H1 (cell line): ENCODE data around the gene ZNF318. TPM values are rescaled to one million over a fixed set of nuclear protein-coding genes. Genes with fewer than 3 reads are reported as not detected.

Source experiments
- CTCF ChIA-PET: fragments of 300-600 bp; sonication (Branson Sonifier 250); formaldehyde crosslinking; loops from one replicate; lab custom pipeline; 2021; ENCODE audit not compliant: partially characterized antibody; lab: Charles Lee
- POLR2A ChIA-PET: fragments of 300-600 bp; sonication (Branson Sonifier 250); formaldehyde crosslinking; loops from one replicate; lab custom pipeline; 2021; ENCODE audit warnings: inconsistent platforms; ENCODE audit not compliant: partially characterized antibody; lab: Charles Lee
- DNase-seq, 2 experiments: peaks; one replicate each; pipeline versions ENCODE4 v3.0.0 to v3.0.0-alpha.2; 2010 to 2022; ENCODE audit warnings: low spot score in 2 of 2, low read depth in 1 of 2, mixed read lengths in 1 of 2
- FAIRE-seq: peaks from 2 replicates; lab custom pipeline; 2011; peaks lifted over from hg19 to GRCh38; lab: Jason Lieb, UNC
- H2AFZ ChIP-seq: 2 replicates; pipeline ENCODE4 v1.8.1; 2012; ENCODE audit warnings: low read length, inconsistent platforms
- H2AK5ac ChIP-seq: 2 replicates; pipeline ENCODE4 v1.6.1; 2013; ENCODE audit warnings: low read depth, low read length
- H2BK120ac ChIP-seq: replicated peaks from 2 replicates; pipeline ENCODE3; 2013; ENCODE audit warnings: low read depth, low read length, inconsistent platforms
- H2BK12ac ChIP-seq: 2 replicates; pipeline ENCODE4 v1.6.1; 2013; ENCODE audit warnings: low read depth, low read length
- H2BK15ac ChIP-seq: 2 replicates; pipeline ENCODE4 v1.6.1; 2013; ENCODE audit warnings: low read length
- H2BK20ac ChIP-seq: 2 replicates; pipeline ENCODE4 v1.6.1; 2013; ENCODE audit warnings: low read length
- H2BK5ac ChIP-seq: 2 replicates; pipeline ENCODE4 v1.6.1; 2013; ENCODE audit warnings: low read depth, low read length
- H3K14ac ChIP-seq: 2 replicates; pipeline ENCODE4 v1.6.1; 2013; ENCODE audit warnings: inconsistent platforms; ENCODE audit not compliant: insufficient read length
- H3K18ac ChIP-seq: 2 replicates; pipeline ENCODE4 v1.6.1; 2013; ENCODE audit warnings: low read length; ENCODE audit errors: extremely low read depth
- H3K23ac ChIP-seq: 2 replicates; pipeline ENCODE4 v1.6.1; 2013; ENCODE audit warnings: inconsistent platforms; ENCODE audit not compliant: insufficient read length
- H3K23me2 ChIP-seq: 2 replicates; pipeline ENCODE4 v1.6.1; 2013; ENCODE audit warnings: low read depth, low read length
- H3K27ac ChIP-seq: 2 replicates; pipeline ENCODE4 v1.6.1; 2011; ENCODE audit warnings: low read depth, low read length, inconsistent platforms
- H3K27me3 ChIP-seq, 4 experiments: replicated peaks in 1 of 4; 1 replicate in 1 of 4; 2 replicates in 3 of 4; pipeline versions ENCODE4 v1.6.1 to v1.8.1; 2011 to 2013; ENCODE audit warnings: low read length in 3 of 4, mild to moderate bottlenecking in 3 of 4, inconsistent platforms in 2 of 4, mixed read lengths in 2 of 4, moderate library complexity in 1 of 4; ENCODE audit not compliant: control insufficient read depth in 3 of 4, insufficient read depth in 3 of 4; ENCODE audit errors: extremely low read depth in 1 of 4
- H3K36me3 ChIP-seq, 4 experiments: 2 replicates each; pipeline versions ENCODE4 v1.6.1 to v1.8.1; 2011 to 2013; ENCODE audit warnings: mild to moderate bottlenecking in 4 of 4, low read length in 3 of 4, moderate library complexity in 2 of 4, control low read depth in 1 of 4, inconsistent platforms in 1 of 4; ENCODE audit not compliant: insufficient read depth in 4 of 4, control insufficient read depth in 2 of 4
- H3K4ac ChIP-seq: replicated peaks from 2 replicates; pipeline ENCODE3; 2013; ENCODE audit warnings: low read length, low read depth, mixed read lengths, inconsistent platforms; ENCODE audit not compliant: insufficient read length
- H3K4me1 ChIP-seq, 4 experiments: replicated peaks in 1 of 4; 1 replicate in 1 of 4; 2 replicates in 3 of 4; pipeline versions ENCODE4 v1.6.1 to v1.8.1; 2011 to 2013; ENCODE audit warnings: low read length in 3 of 4, inconsistent platforms in 2 of 4, mixed read lengths in 1 of 4; ENCODE audit not compliant: insufficient read depth in 4 of 4, control insufficient read depth in 3 of 4
- H3K4me2 ChIP-seq, 2 experiments: 2 replicates each; pipeline versions ENCODE4 v1.6.1 to v1.8.1; 2011 to 2013; ENCODE audit warnings: low read depth in 2 of 2, low read length in 2 of 2, control low read depth in 1 of 2, inconsistent platforms in 1 of 2, mild to moderate bottlenecking in 1 of 2; ENCODE audit not compliant: insufficient read depth in 1 of 2
- H3K4me3 ChIP-seq, 4 experiments: fragments of 200-600, 300-600 bp in 1 of 4; sonication (generic), shearing (Covaris generic), sonication (Bioruptor Twin) in 1 of 4; 2 replicates each; pipeline versions ENCODE4 v1.5.1 to v1.8.1; 2011 to 2016; ENCODE audit warnings: low read length in 4 of 4, low read depth in 3 of 4, control low read depth in 2 of 4, inconsistent platforms in 2 of 4, mild to moderate bottlenecking in 2 of 4, mixed read lengths in 1 of 4, moderate library complexity in 1 of 4; ENCODE audit not compliant: insufficient read depth in 2 of 4; ENCODE audit errors: extremely low read depth in 1 of 4
- H3K56ac ChIP-seq: replicated peaks from 2 replicates; pipeline ENCODE3; 2013; ENCODE audit warnings: low read depth, mild to moderate bottlenecking, mixed read lengths, low read length, inconsistent platforms; ENCODE audit not compliant: insufficient read length
- H3K79me1 ChIP-seq: 2 replicates; pipeline ENCODE4 v1.6.1; 2013; ENCODE audit warnings: low read depth, low read length, control low read depth
- H3K79me2 ChIP-seq, 2 experiments: 2 replicates each; pipeline versions ENCODE4 v1.6.1 to v1.8.1; 2012 to 2013; ENCODE audit warnings: low read length in 2 of 2, mild to moderate bottlenecking in 2 of 2, inconsistent platforms in 1 of 2; ENCODE audit not compliant: insufficient read depth in 2 of 2, control insufficient read depth in 1 of 2
- H3K9ac ChIP-seq, 4 experiments: replicated peaks in 1 of 4; 1 replicate in 1 of 4; 2 replicates in 3 of 4; pipeline versions ENCODE4 v1.6.1 to v1.8.1; 2011 to 2013; ENCODE audit warnings: low read depth in 3 of 4, low read length in 3 of 4, control low read depth in 2 of 4, mild to moderate bottlenecking in 2 of 4, moderate library complexity in 2 of 4, inconsistent platforms in 1 of 4; ENCODE audit errors: extremely low read depth in 1 of 4
- H3K9me3 ChIP-seq, 2 experiments: 2 replicates each; pipeline versions ENCODE4 v1.6.1 to v1.8.1; 2012 to 2013; ENCODE audit warnings: mild to moderate bottlenecking in 2 of 2, moderate library complexity in 2 of 2, control low read depth in 1 of 2, inconsistent platforms in 1 of 2, low read depth in 1 of 2, low read length in 1 of 2, mixed read lengths in 1 of 2; ENCODE audit not compliant: insufficient read depth in 2 of 2
- H4K20me1 ChIP-seq, 2 experiments: replicated peaks in 1 of 2; 2 replicates each; pipeline versions ENCODE3 to v1.8.1; 2011 to 2013; ENCODE audit warnings: inconsistent platforms in 2 of 2, low read length in 2 of 2, mild to moderate bottlenecking in 1 of 2; ENCODE audit not compliant: insufficient read depth in 2 of 2, control insufficient read depth in 1 of 2
- H4K5ac ChIP-seq: 2 replicates; pipeline ENCODE4 v1.6.1; 2013; ENCODE audit warnings: low read length, low read depth, mixed read lengths, inconsistent platforms; ENCODE audit not compliant: insufficient read length
- H4K8ac ChIP-seq: 2 replicates; pipeline ENCODE4 v1.8.0; 2013; ENCODE audit warnings: mild to moderate bottlenecking, moderate library complexity, low read length, inconsistent platforms; ENCODE audit not compliant: insufficient read depth; ENCODE audit errors: extremely low read depth
- H4K91ac ChIP-seq: replicated peaks from 2 replicates; pipeline ENCODE3; 2013; ENCODE audit warnings: low read length, mixed read lengths, inconsistent platforms; ENCODE audit not compliant: insufficient read length
- E2F6 ChIP-seq: IDR thresholded peaks from 2 replicates; pipeline ENCODE4 v1.6.1; 2012; ENCODE audit warnings: inconsistent platforms
- MAFK ChIP-seq: IDR thresholded peaks from 2 replicates; pipeline ENCODE4 v1.6.1; 2012; ENCODE audit warnings: low read depth, mild to moderate bottlenecking, improper control_type of control experiment, low read length
- NRF1 ChIP-seq: IDR thresholded peaks from 2 replicates; pipeline ENCODE4 v1.6.1; 2011; ENCODE audit warnings: mild to moderate bottlenecking, low read depth, low read length, improper control_type of control experiment
- POLR2A ChIP-seq, 2 experiments: IDR thresholded peaks; 1 replicate in 1 of 2; 2 replicates in 1 of 2; pipeline ENCODE4 v1.6.1; 2011; ENCODE audit warnings: low read depth in 2 of 2, low read length in 2 of 2, mild to moderate bottlenecking in 2 of 2; ENCODE audit errors: control extremely low read depth in 1 of 2
- RAD21 ChIP-seq, 2 experiments: IDR thresholded peaks in 1 of 2; conservative IDR thresholded peaks in 1 of 2; 2 replicates each; pipeline ENCODE4 v1.6.1; 2011; ENCODE audit warnings: low read depth in 2 of 2, low read length in 2 of 2, improper control_type of control experiment in 1 of 2, inconsistent platforms in 1 of 2, mild to moderate bottlenecking in 1 of 2, moderate library complexity in 1 of 2
- RNF2 ChIP-seq: fragments of 200-900, 300-1000 bp; sonication (generic); IDR thresholded peaks from 2 replicates; pipeline ENCODE4 v1.7.1; 2016; ENCODE audit warnings: borderline replicate concordance, low read depth, mild to moderate bottlenecking, antibody characterized with exemption, low read length; ENCODE audit not compliant: poor library complexity, severe bottlenecking; ENCODE audit errors: missing control alignments
- SAP30 ChIP-seq: fragments of 300-600 bp; sonication (generic); IDR thresholded peaks from 2 replicates; pipeline ENCODE4 v1.7.1; 2012; ENCODE audit warnings: low read length, moderate library complexity, mild to moderate bottlenecking, inconsistent platforms; ENCODE audit not compliant: insufficient read depth, insufficient replicate concordance
- SP4 ChIP-seq: IDR thresholded peaks from 2 replicates; pipeline ENCODE4 v1.6.1; 2012; ENCODE audit warnings: low read length, inconsistent platforms
- TAF1 ChIP-seq: IDR thresholded peaks from 2 replicates; pipeline ENCODE4 v1.6.1; 2011; ENCODE audit warnings: mild to moderate bottlenecking, low read depth, low read length
- TCF12 ChIP-seq: IDR thresholded peaks from 2 replicates; pipeline ENCODE4 v1.6.1; 2011; ENCODE audit warnings: low read depth, mild to moderate bottlenecking, low read length
- USF2 ChIP-seq: IDR thresholded peaks from 2 replicates; pipeline ENCODE4 v1.6.1; 2011; ENCODE audit warnings: low read length, improper control_type of control experiment
- WGBS, 2 experiments: shearing (Covaris generic) in 1 of 2; methylation state at CpG; one replicate each; pipeline versions ENCODE4 v1.1.6 to v1.1.7; 2013 to 2015; ENCODE audit warnings: low lambda C conversion rate in 2 of 2, mixed read lengths in 2 of 2, inconsistent platforms in 1 of 2, low coverage in 1 of 2, missing lambda C conversion rate in 1 of 2; ENCODE audit not compliant: insufficient replicate concordance in 2 of 2, insufficient coverage in 1 of 2, insufficient read length in 1 of 2; ENCODE audit errors: extremely low coverage in 1 of 2, missing lambda C conversion rate in 1 of 2; 5-methylcytosine and 5-hydroxymethylcytosine counted together
- polyA plus RNA-seq, 7 experiments: library from polyadenylated mRNA; depleted of rRNA in 3 of 7; stranded (reverse) in 5 of 7; unstranded in 2 of 7; fragments of >200 nt in 5 of 7; fragments of 200-250 nt in 2 of 7; gene quantifications; 1 replicate in 5 of 7; 2 replicates in 1 of 7; 4 replicates in 1 of 7; pipeline versions ENCODE4 v1.2.1 to v1.2.3, GENCODE V29; 2011 to 2013; ENCODE audit warnings: missing spikeins in 2 of 7, mixed read lengths in 2 of 7
- total RNA-seq: library from RNA; stranded (reverse); fragmentation: NEBNext Ultra II Directional; extraction: Animal tissue kit (Norgen Biotek cat#: 25700); gene quantifications from 2 replicates; pipeline ENCODE4 v1.2.1, GENCODE V29; 2021

The ZNF318 gene
- total and polyA plus RNA-seq, 2 of the 8 experiments (the other 6 are each of a cell fraction or from before 2014, with no cell fraction given), result 10.2 to 22.1 TPM

- Histone ChIP-seq H3K4ac (no peak overlapping the region), H2BK20ac (no peak overlapping the region), H2AK5ac (no peak overlapping the region), H3K79me2 (no peaks in the 10 kb centered on the region), H3K9ac (no peak overlapping the region), H2BK15ac (no peak overlapping the region), H4K20me1 (peaks cover 0 to 8% of the 10 kb centered on the region in 2 experiments), H3K56ac (no peak overlapping the region), H3K14ac (no peak overlapping the region), H4K8ac (no peak overlapping the region), H3K4me1 (no peaks in the 10 kb centered on the region), H3K9me3 (no peaks in the 10 kb centered on the region), H2BK12ac (no peak overlapping the region), H3K4me2 (no peak overlapping the region), H4K91ac (no peak overlapping the region), H3K23ac (no peak overlapping the region), H2BK5ac (no peak overlapping the region), H2BK120ac (no peak overlapping the region), H3K36me3 (no peaks in the 10 kb centered on the region; a peak in 1 of 8 replicates), H3K27me3 (peaks cover 0 to 2% (median 0%) of the 10 kb centered on the region in 4 experiments; a peak in 1 of 7 replicates), H3K18ac (no peak overlapping the region), H3K23me2 (peaks cover 12% of the 10 kb centered on the region; the same call in 1 of the 2 replicates), H2AFZ (no peak overlapping the region), H3K4me3 (no peak overlapping the region), H3K79me1 (no peaks in the 10 kb centered on the region), H3K27ac (no peak overlapping the region), H4K5ac (no peak overlapping the region)
- FAIRE-seq (no peak), DNase-seq (no peak)
- ChIA-PET POLR2A (interaction anchor here (0.6 to 5.7 kb wide), 8 partner anchors 10 to 23 kb away, joined by 3 to 45 read pairs (median 3); partner anchors contain the start of gene CRIP3), CTCF (interaction anchor here (0.8 to 5.9 kb wide), 9 partner anchors 8 to 60 kb away, joined by 3 to 50 read pairs (median 10); partner anchors contain the start of gene CRIP3)
- WGBS, 2 experiments, result 92% methylated on average over 3 of the region's 3 CpGs; no CpG with 5 or more reads in 1 of the 2 experiments
- TF ChIP-seq RNF2 (no peak), TAF1 (no peak), SP4 (no peak), TCF12 (no peak), MAFK (no peak), POLR2A (IDR thresholded peaks at IDR 0.05; ENCODE audit: control extremely low read depth in 1 of 2, low read depth in 2 of 2, low read length in 2 of 2) (no peak), USF2 (no peak), RAD21 (IDR thresholded peaks at IDR 0.05 in 1 of 2, conservative IDR thresholded peaks at IDR 0.05 in 1 of 2; ENCODE audit: low read depth in 2 of 2, low read length in 2 of 2) (no peak), E2F6 (no peak), NRF1 (no peak), SAP30 (no peak)
- TF ChIP-seq, all 59 proteins: peak for 0
These were observed 74.0 kb downstream of the ZNF318 start for GRCh38 chr6:43295456-43295855.
